HG03108 (cell line): Measurements from ENCODE around the gene EPN1.

Experiments
- ATAC-seq: cut with Tn5 transposase; IDR thresholded peaks from one replicate; pipeline ENCODE4 v1.9.1; 2021; ENCODE audit warnings: moderate library complexity; ENCODE audit not compliant: unreplicated experiment

The EPN1 gene

DNA sequence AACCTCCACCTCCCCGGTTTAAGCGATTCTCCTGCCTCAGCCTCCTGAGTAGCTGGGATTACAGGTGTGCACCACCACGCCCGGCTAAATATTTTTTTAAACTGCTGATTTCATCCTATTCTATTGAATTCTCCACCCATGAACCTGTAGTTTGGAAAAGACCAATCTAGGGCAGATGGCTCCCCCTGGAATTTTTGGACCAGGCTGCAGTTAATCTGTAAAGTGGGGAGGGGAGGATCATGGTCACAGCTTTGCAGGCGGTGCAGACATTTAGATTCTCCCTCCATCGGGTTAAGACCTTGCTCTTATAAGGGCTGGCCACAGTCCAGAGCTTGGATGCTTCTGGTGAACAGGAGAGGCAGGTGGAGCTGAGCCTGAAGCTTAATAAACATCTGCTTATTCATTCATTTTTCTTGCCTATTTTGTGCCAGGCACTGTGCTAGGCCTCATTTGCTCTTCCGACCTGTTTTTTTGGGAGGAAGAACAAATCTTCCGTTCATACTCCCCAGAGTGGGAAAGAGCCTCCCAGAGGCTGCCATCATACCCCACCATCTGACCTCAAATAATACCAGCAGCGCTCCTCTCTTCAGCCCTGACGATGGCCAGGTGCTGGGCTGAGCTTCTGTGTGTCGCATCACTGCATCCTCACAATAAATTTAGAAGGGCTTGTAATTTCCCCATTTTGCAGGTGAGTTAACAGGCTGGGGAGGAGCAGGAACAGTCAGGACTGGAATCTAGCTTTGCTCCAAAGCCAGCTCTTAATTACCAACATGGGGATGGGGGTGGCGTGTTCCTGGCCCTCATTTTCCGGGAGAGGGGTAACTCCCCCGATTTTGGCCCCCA, 27.9 kb upstream of the EPN1 start:
- ATAC-seq: no peak

DNA sequence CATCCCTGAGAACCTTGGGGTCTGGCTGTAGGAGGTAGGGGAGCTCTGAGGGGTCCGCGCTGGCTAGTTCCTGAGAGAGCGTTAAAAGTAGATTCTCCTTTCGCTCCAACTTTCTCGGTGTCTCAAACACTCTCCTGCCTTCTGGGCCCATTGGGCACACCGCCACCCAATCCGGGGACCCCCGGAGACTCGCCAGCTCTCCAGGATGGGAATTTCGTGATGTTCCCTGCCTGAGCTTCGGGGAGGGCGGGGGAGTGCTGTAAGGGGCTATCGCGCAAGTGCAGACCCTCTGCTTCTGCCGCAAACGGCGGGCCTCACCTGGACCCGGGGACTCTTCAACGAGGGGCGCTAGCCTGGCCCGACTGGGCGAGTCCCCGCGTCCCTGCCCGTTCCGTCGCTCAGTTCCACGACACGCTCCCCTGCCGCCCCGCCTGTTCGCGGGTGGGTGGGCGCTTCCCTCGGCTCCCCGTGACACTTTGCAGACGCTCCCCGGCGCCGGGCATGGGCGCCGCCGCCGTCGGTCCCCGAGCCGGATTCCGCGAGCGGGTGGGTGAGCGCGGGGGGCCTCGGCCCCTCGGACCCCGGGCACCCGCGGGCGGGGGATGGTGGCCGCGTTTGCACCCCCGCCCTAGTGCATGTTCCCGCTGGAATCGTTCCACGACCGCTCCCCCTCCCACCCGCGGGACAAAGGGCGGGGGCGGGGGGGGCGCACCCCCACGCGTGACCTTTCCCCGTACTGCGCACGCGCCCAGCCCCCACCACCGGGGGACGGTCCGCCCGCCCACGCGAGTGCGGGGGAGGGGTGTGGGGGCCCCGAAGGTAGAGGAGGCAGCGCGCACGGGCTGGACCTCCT, 27.1 kb upstream of the EPN1 start, which contains the start of gene CCDC106:
Gene CCDC106, plus strand, starts transcription at position 481 of the 853 bp plus-strand sequence. CDS start 835 bp downstream, outside the sequence.
- no peak for ATAC-seq

DNA sequence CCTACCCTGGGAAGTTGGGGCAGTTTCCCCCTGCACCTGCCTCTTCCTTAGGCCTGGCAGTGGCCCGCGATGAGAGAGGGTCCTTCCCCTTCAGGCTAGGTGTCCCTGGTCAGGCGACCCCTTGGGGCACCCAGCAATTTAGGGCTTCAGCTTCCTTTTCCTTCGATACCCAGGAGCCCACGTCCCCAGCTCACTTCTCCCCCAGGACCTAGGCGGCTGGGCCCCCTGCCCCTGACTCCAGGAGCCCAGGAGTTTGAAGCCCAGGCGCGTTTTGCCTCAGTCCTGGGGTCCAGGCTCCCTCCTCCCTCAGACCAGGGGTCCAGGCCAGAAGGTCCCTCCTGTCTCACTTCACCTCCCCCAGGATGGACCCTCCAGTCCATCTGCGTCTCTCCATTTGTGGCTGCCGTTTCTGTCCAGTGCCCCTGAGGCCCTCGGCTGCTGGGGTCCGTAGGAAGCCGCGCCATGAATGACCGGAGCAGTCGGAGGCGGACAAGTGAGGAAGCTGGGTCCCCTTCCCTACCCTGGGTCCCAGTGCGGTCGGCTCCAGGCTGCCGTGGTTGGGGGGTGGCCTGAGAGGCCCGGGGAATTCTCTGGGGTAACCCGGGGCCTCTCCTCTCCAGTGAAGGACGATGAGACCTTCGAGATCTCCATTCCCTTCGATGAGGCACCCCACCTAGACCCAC, 26.3 kb upstream of the EPN1 start:
- ATAC-seq: no peak

GRCh38 chr19:55649268-55650125, 25.5 kb upstream of the EPN1 start:
- no peak for ATAC-seq

GRCh38 chr19:55650126-55650557, 24.9 kb upstream of the EPN1 start:
- ATAC-seq: no peak

GRCh38 chr19:55650602-55651230, 24.3 kb upstream of the EPN1 start:
- ATAC-seq: no peak

DNA sequence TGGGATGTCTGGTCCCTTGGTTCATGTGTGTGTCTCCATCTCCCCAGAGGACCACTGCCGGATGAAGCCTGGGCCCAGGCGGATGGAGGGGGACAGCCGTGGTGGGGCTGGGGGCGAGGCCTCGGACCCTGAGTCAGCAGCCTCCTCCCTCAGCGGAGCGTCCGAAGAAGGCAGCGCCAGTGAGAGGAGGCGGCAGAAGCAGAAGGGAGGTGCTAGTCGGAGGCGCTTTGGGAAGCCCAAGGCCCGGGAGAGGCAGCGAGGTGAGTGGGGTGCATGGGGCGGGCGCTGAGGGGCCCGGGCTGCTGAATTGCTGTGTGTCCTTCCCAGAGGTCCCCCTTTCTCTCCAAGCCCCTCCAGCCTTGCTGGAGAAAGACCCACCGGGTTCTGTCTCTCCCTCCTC, 23.8 kb upstream of the EPN1 start:
- no peak for ATAC-seq

DNA sequence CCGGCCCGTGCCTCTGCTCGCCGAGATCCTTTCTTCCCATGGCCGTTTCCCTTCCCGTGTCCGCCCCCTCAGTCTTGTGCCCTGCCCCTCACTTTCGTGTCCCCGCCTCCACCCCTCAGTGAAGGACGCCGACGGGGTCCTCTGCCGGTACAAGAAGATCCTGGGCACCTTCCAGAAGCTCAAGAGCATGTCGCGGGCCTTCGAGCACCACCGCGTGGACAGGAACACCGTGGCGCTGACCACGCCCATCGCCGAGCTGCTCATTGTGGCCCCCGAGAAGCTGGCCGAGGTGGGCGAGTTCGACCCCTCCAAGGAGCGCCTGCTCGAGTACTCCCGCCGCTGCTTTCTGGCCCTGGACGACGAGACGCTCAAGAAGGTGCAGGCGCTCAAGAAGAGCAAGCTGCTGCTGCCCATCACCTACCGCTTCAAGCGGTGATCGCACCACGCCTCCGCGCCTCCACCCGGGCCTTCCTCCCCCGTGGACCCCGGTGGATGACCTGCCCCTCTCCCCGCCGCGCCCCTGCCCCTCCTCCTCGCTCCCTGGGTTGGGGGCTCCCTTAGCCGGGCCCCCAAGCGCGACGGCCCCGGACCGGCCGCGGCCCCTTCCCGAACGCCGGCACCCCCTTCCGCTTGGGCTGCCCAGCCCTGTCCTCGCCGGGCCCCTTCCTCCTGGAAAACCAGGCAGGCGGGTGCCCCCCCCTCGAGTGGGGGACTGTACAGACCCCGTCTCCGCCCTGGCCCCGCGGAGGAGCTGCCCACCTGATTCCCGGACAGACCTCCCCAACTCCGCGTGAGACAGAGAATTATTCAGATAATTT, 22.5 kb upstream of the EPN1 start:
- ATAC-seq: no peak

- peak; percentile 32 for ATAC-seq
These were observed 21.2 kb upstream of the EPN1 start for GRCh38 chr19:55653651-55654322.

GRCh38 chr19:55654323-55654867, 20.6 kb upstream of the EPN1 start:
- peak; percentile 37 for ATAC-seq

DNA sequence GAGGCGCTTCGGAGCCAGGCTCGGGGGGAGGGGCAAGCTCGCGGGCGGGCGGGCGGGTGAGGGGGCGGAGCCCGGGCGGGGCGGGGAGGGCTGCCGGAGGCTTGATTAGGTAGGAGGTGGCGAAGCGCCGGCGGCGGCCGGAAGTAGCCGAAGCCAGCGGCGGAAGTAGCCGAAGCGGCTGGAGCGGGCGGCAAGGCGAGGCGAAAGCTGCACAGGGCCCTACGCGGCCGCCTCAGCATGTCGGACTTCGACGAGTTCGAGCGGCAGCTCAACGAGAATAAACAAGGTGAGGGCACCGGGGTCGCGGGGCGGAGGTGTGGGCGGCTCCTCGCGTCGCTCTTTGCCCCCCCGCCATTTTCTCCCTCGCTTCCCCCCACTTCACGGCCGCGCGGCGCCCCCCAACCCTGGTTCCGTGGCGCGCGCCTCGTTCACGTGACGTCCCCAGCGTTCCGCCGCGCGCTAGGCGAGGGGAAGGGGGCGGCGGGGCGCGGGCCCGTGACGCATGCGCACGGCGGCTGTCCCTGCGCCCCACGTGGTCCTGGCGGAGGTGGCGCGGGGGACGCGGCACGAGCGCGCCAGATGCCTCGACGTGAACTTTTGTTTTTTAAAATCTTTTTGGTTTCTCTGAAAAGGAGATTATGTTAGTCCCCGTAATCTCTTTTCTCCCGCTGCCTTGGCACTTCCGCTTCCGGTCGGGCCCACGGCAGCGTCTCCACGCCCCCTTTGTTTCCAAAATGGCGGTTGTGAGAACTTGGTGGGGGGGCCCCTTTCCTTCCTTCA, 20.0 kb upstream of the EPN1 start, which contains the start of gene U2AF2:
Gene U2AF2, plus strand, starts transcription at position 168 of the 780 bp plus-strand sequence. Its CDS starts 70 bp downstream, at position 238.
- ATAC-seq: peak; percentile 32

DNA sequence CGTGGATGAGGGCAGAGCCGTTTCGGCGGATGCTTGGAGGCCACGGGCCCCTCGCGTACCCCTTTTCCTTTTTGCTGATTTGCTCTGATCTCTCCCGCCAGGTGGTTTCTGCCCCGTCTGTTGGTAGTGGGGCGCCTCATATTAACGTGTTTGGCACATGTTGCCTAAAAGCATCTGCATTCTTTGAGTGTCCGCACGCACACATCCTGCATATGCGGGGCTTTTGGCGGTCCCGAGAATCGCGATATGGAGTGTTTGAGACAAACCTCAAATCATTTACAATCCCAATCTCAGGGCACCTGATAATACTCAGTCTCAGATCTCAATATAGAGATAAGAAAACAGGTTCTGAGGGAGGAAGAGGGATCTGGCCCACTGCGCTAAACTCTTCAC, 19.4 kb upstream of the EPN1 start:
- no peak for ATAC-seq

GRCh38 chr19:55656552-55656951, 18.5 kb upstream of the EPN1 start:
- no peak for ATAC-seq

- ATAC-seq: no peak
These were observed 17.9 kb upstream of the EPN1 start for GRCh38 chr19:55656988-55657747.

DNA sequence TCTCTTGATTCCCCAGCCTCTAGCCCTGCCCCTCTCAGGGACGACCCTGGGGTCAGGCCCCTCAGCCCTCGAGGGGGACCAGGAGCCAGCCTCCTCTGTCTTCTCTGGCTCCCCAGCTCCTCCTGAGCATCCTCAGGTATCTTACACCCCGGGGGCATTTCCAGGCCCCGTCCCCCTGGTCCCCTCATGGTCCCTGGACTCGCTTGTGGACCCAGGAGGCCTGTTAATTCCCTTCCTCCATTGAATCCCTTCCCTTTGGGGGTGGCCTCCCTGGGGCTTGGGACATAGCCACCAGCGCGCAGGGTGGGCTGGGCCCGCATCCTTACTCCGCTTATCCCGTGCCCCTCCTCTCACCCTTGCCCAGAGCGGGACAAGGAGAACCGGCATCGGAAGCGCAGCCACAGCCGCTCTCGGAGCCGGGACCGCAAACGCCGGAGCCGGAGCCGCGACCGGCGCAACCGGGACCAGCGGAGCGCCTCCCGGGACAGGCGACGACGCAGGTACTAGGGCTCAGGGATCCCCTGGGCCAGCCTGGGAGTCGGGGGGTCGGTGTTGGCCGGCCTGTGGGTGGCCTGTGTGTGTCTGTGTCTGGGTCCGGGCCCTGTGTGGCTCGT, 16.1 kb upstream of the EPN1 start:
- ATAC-seq: no peak

GRCh38 chr19:55659822-55660221, 15.2 kb upstream of the EPN1 start:
- no peak for ATAC-seq
